Common myeloid progenitor, CD34-positive (primary cell): ENCODE data around the gene CEP112.

ENCODE experiments used
- CTCF ChIA-PET: fragments of 350-600 bp; sonication (Branson Sonifier 250); formaldehyde crosslinking; loops from one replicate; lab custom pipeline; 2021; ENCODE audit warnings: antibody characterized with exemption; lab: Charles Lee
- POLR2A ChIA-PET: fragments of 350-600 bp; sonication (Branson Sonifier 250); formaldehyde crosslinking; loops from one replicate; lab custom pipeline; 2021; ENCODE audit warnings: antibody characterized with exemption; lab: Charles Lee
- DNase-seq, 3 donors: peaks; one replicate each; pipeline versions ENCODE4 v3.0.0 to v3.0.0-alpha.2; 2013
- H3K27ac ChIP-seq, 2 experiments: 1 replicate in 1 of 2; 2 replicates in 1 of 2; pipeline ENCODE4 v1.7.0; 2013; ENCODE audit warnings: inconsistent platforms in 2 of 2, low read length in 2 of 2, mild to moderate bottlenecking in 2 of 2, low read depth in 1 of 2, moderate library complexity in 1 of 2; ENCODE audit not compliant: severe bottlenecking in 2 of 2, insufficient read depth in 1 of 2, poor library complexity in 1 of 2
- H3K27me3 ChIP-seq, 5 experiments: replicated peaks in 2 of 5; 1 replicate in 3 of 5; 2 replicates in 2 of 5; pipeline versions ENCODE4 v1.6.1 to v1.7.0; 2013; ENCODE audit warnings: low read length in 4 of 5, mild to moderate bottlenecking in 2 of 5, moderate library complexity in 2 of 5, inconsistent platforms in 1 of 5; ENCODE audit not compliant: insufficient read depth in 5 of 5, control insufficient read depth in 4 of 5
- H3K36me3 ChIP-seq, 4 experiments: 1 replicate in 2 of 4; 2 replicates in 2 of 4; pipeline versions ENCODE4 v1.6.1 to v1.7.0; 2013; ENCODE audit warnings: low read length in 3 of 4, control low read depth in 1 of 4, mild to moderate bottlenecking in 1 of 4; ENCODE audit not compliant: control insufficient read depth in 4 of 4, insufficient read depth in 4 of 4
- H3K4me1 ChIP-seq, 4 experiments: 1 replicate in 3 of 4; 2 replicates in 1 of 4; pipeline versions ENCODE4 v1.6.1 to v1.7.1; 2013; ENCODE audit warnings: low read length in 3 of 4, mild to moderate bottlenecking in 3 of 4, control low read depth in 1 of 4, inconsistent platforms in 1 of 4, moderate library complexity in 1 of 4; ENCODE audit not compliant: control insufficient read depth in 4 of 4, insufficient read depth in 4 of 4; ENCODE audit errors: control extremely low read depth in 1 of 4
- H3K4me3 ChIP-seq, 7 experiments: 1 replicate in 4 of 7; 2 replicates in 3 of 7; pipeline versions ENCODE4 v1.5.1 to v1.7.0; 2013; ENCODE audit warnings: mild to moderate bottlenecking in 7 of 7, low read length in 6 of 7, moderate library complexity in 6 of 7, inconsistent platforms in 2 of 7, low read depth in 2 of 7, control low read depth in 1 of 7; ENCODE audit not compliant: insufficient read depth in 4 of 7, control insufficient read depth in 1 of 7; ENCODE audit errors: extremely low read depth in 1 of 7
- H3K9me3 ChIP-seq, 5 experiments: 1 replicate in 4 of 5; 2 replicates in 1 of 5; pipeline versions ENCODE4 v1.6.1 to v1.7.1; 2013; ENCODE audit warnings: low read length in 4 of 5, mild to moderate bottlenecking in 2 of 5, inconsistent platforms in 1 of 5, low read depth in 1 of 5, moderate library complexity in 1 of 5; ENCODE audit not compliant: control insufficient read depth in 4 of 5, insufficient read depth in 2 of 5; ENCODE audit errors: control extremely low read depth in 1 of 5
- WGBS: methylation state at CpG from one replicate; pipeline ENCODE4 v1.1.5; 2013; ENCODE audit not compliant: insufficient coverage; 5-methylcytosine and 5-hydroxymethylcytosine counted together

Gene CEP112

GRCh38 chr17:65902831-65903522 lies 289.0 kb downstream of the CEP112 start:
- H3K4me1 ChIP-seq, result no peaks in the 10 kb centered on the region
- H3K36me3 ChIP-seq, result no peaks in the 10 kb centered on the region
- POLR2A ChIA-PET, result no interaction called here
- no peak for DNase-seq
- 95% methylated on average over 9 of the region's 11 CpGs for WGBS
- CTCF ChIA-PET, result no interaction called here
- H3K9me3 ChIP-seq, result peaks cover 0 to under 1% (median 0%) of the 10 kb centered on the region in 5 experiments
- no peak overlapping the region for H3K27ac ChIP-seq
- H3K27me3 ChIP-seq, result no peaks in the 10 kb centered on the region
- no peak overlapping the region for H3K4me3 ChIP-seq

GRCh38 chr17:65902155-65902554 lies 289.8 kb downstream of the CEP112 start:
- no peaks in the 10 kb centered on the region for H3K36me3 ChIP-seq
- no peaks in the 10 kb centered on the region for H3K27me3 ChIP-seq
- H3K4me1 ChIP-seq, result no peaks in the 10 kb centered on the region
- no peaks in the 10 kb centered on the region for H3K9me3 ChIP-seq
- 94% methylated on average over 9 of the region's 10 CpGs for WGBS
- no peak overlapping the region for H3K4me3 ChIP-seq
- no peak overlapping the region for H3K27ac ChIP-seq
- no peak for DNase-seq
- ChIA-PET CTCF (interaction anchor here (0.9 kb wide), 1 partner anchor 12 kb away, joined by 3 read pairs; no protein-coding TSS in a partner anchor), POLR2A (no interaction called here)

DNA sequence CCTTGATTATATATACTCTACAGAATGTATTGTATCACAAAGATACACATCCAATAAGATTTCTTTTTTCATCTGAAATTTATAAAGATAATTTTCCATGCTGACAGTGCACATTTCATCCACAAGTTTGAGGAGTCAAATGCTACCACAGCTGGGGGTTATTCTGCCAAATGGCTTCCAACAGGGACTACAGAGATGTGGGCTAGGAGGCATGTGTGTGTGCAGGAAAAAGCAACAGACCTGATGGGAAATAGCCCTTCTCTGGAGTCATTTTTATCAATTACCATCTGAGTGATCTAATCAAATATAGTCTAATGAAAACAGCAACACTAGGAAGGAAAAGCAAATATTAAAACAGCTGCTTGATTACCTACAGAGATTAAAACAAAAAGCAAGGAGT lies 290.5 kb downstream of the CEP112 start:
- no peaks in the 10 kb centered on the region for H3K27me3 ChIP-seq
- H3K9me3 ChIP-seq, result no peaks in the 10 kb centered on the region
- no peak overlapping the region for H3K27ac ChIP-seq
- DNase-seq, result no peak
- ChIA-PET CTCF (interaction anchor here (0.9 kb wide), 1 partner anchor 13 kb away, joined by 3 read pairs; no protein-coding TSS in a partner anchor), POLR2A (no interaction called here)
- no peak overlapping the region for H3K4me3 ChIP-seq
- H3K4me1 ChIP-seq, result no peaks in the 10 kb centered on the region
- no peaks in the 10 kb centered on the region for H3K36me3 ChIP-seq

DNA sequence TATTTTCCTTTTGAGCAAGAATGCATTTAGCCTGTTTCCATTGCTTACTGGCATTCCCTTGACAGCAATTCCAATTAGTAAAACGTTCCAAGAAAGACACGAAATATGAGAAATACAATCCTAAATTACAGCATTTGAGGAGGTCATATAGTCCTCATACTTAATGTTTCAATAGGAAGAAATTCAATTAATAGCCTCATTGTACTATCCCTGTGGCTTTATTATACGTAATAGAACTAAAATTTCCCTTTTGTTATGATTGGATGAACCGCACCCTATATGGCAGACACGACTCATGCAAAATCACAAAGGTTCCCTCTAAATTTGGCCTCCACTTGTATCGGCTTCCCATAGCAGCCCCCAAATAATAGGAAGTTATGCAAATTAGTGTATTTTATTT lies 291.7 kb downstream of the CEP112 start:
- no peaks in the 10 kb centered on the region for H3K27me3 ChIP-seq
- no peaks in the 10 kb centered on the region for H3K9me3 ChIP-seq
- DNase-seq, result no peak
- CTCF ChIA-PET, result no interaction called here
- no CpG with 5 or more reads among the region's 6 CpGs for WGBS
- POLR2A ChIA-PET, result no interaction called here
- no peak overlapping the region for H3K4me3 ChIP-seq
- no peak overlapping the region for H3K27ac ChIP-seq
- no peaks in the 10 kb centered on the region for H3K36me3 ChIP-seq
- no peaks in the 10 kb centered on the region for H3K4me1 ChIP-seq

- H3K27ac ChIP-seq, result no peak overlapping the region
- 100% methylated on average over 2 of the region's 3 CpGs for WGBS
- no peaks in the 10 kb centered on the region for H3K9me3 ChIP-seq
- CTCF ChIA-PET, result no interaction called here
- POLR2A ChIA-PET, result no interaction called here
- no peak for DNase-seq
- no peaks in the 10 kb centered on the region for H3K27me3 ChIP-seq
- no peaks in the 10 kb centered on the region for H3K4me1 ChIP-seq
- no peaks in the 10 kb centered on the region for H3K36me3 ChIP-seq
- no peak overlapping the region for H3K4me3 ChIP-seq
Measured at GRCh38 chr17:65898651-65899050, 293.3 kb downstream of the CEP112 start.

DNA sequence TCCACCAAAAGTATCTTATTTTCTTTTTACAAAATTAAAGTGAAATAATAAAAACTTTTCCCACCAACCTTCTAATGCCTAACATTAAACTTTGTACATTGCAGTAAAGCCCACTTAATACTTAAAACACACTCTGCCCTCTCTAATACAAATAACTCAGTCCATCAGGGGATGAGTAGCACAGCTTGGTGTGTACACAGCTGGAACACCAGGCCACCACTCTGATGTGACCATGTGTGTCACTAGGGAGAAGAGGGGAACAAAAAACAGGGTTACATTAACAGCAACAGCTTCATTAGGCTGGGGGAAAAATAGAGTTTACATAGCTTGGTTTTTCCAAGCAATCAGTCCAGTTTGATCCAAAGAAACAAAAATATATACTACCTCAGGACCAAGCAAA lies 295.0 kb downstream of the CEP112 start:
- Histone ChIP-seq H3K27ac (no peak overlapping the region), H3K9me3 (no peaks in the 10 kb centered on the region), H3K4me1 (no peaks in the 10 kb centered on the region), H3K4me3 (no peak overlapping the region), H3K36me3 (no peaks in the 10 kb centered on the region), H3K27me3 (no peaks in the 10 kb centered on the region)
- ChIA-PET CTCF (no interaction called here), POLR2A (no interaction called here)
- no peak for DNase-seq

DNA sequence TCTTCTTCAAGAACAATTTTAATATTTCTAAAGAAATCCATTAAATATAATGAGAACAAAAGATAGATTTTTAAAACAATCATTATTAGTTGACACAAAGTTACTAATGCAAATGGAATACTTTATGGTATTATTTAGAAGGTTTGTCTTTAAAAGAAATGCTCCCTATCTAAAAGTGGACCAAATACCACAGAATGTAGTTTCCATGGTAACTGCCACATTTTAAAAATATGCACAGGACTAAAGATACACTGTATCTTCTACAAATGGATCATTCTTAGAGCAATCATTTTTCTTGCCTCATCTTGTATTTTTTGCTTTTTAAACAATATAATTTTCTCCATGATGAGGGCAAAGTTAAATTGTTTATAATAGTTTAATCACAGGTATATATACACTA lies 296.0 kb downstream of the CEP112 start:
- no peak overlapping the region for H3K4me3 ChIP-seq
- DNase-seq, result no peak
- H3K27me3 ChIP-seq, result no peaks in the 10 kb centered on the region
- H3K27ac ChIP-seq, result no peak overlapping the region
- POLR2A ChIA-PET, result no interaction called here
- H3K9me3 ChIP-seq, result no peaks in the 10 kb centered on the region
- CTCF ChIA-PET, result no interaction called here
- H3K36me3 ChIP-seq, result no peaks in the 10 kb centered on the region
- H3K4me1 ChIP-seq, result no peaks in the 10 kb centered on the region
